WTC11 (cell line): ENCODE measurements around the gene DNAH8. TPM values are rescaled to one million over a fixed set of nuclear protein-coding genes. Genes with fewer than 3 reads are reported as not detected.

Source experiments
- ATAC-seq: fragments of 200-7000 bp; cut with Tn5 transposase; 2 replicates; pipeline ENCODE4 v1.10.0; 2021; ENCODE audit warnings: mild to moderate bottlenecking, moderate library complexity
- CTCF ChIA-PET: fragments of 300-600 bp; sonication (Branson Sonifier 250); formaldehyde crosslinking; loops from one replicate; lab custom pipeline; 2021; ENCODE audit warnings: antibody characterized with exemption; lab: Charles Lee
- POLR2A ChIA-PET: fragments of 350-600 bp; sonication (Branson Sonifier 250); formaldehyde crosslinking; loops from one replicate; lab custom pipeline; 2021; ENCODE audit warnings: antibody characterized with exemption; lab: Charles Lee
- DNase-seq: peaks from one replicate; pipeline ENCODE4 v3.0.0; 2021; ENCODE audit warnings: low spot score
- H3K27ac Mint-ChIP-seq: 2 replicates; pipeline ENCODE4 v1.8.0; 2021; ENCODE audit warnings: mixed read lengths
- H3K27me3 Mint-ChIP-seq: 2 replicates; pipeline ENCODE4 v1.8.0; 2021; ENCODE audit warnings: low read depth, mild to moderate bottlenecking, moderate library complexity, mixed read lengths
- H3K36me3 Mint-ChIP-seq: 2 replicates; pipeline ENCODE4 v1.8.0; 2021; ENCODE audit warnings: mixed read lengths
- H3K4me1 Mint-ChIP-seq: 2 replicates; pipeline ENCODE4 v1.8.0; 2022; ENCODE audit warnings: mixed read lengths
- H3K4me3 Mint-ChIP-seq: 2 replicates; pipeline ENCODE4 v1.8.0; 2021; ENCODE audit warnings: mild to moderate bottlenecking, moderate library complexity, mixed read lengths
- H3K9me3 Mint-ChIP-seq: 2 replicates; pipeline ENCODE4 v1.8.0; 2021; ENCODE audit warnings: mixed read lengths
- ATF1 ChIP-seq: sonication (generic); formaldehyde crosslinking; IDR thresholded peaks from 2 replicates; pipeline ENCODE4 v1.8.1; 2023; ENCODE audit warnings: mild to moderate bottlenecking, moderate library complexity, missing genetic modification reagents
- CDX4 ChIP-seq: fragments of 250-450 bp; sonication (Bioruptor Pico); IDR thresholded peaks from 2 replicates; pipeline ENCODE4 v1.9.0; 2021; ENCODE audit warnings: moderate library complexity, mild to moderate bottlenecking, inconsistent platforms, borderline replicate concordance
- E2F4 ChIP-seq: sonication (generic); formaldehyde crosslinking; IDR thresholded peaks from 2 replicates; pipeline ENCODE4 v1.8.1; 2022; ENCODE audit warnings: low read depth, mild to moderate bottlenecking, moderate library complexity, missing genetic modification reagents, borderline replicate concordance
- E2F5 ChIP-seq: sonication (generic); formaldehyde crosslinking; IDR thresholded peaks from 2 replicates; pipeline ENCODE4 v1.8.1; 2022; ENCODE audit warnings: mild to moderate bottlenecking, moderate library complexity, missing genetic modification reagents
- EMX1 ChIP-seq: fragments of 250-450 bp; sonication (Bioruptor Pico); IDR thresholded peaks from 2 replicates; pipeline ENCODE4 v1.8.0; 2021; ENCODE audit warnings: mild to moderate bottlenecking
- FOXP1 ChIP-seq: sonication (generic); formaldehyde crosslinking; IDR thresholded peaks from 2 replicates; pipeline ENCODE4 v1.8.0; 2022; ENCODE audit warnings: missing genetic modification reagents, mild to moderate bottlenecking, moderate library complexity, borderline replicate concordance
- FOXP4 ChIP-seq: sonication (generic); formaldehyde crosslinking; IDR thresholded peaks from 2 replicates; pipeline ENCODE4 v1.8.0; 2022; ENCODE audit warnings: mild to moderate bottlenecking, missing genetic modification reagents
- GABPB1 ChIP-seq: sonication (generic); formaldehyde crosslinking; IDR thresholded peaks from 2 replicates; pipeline ENCODE4 v1.8.1; 2023; ENCODE audit warnings: mild to moderate bottlenecking, missing genetic modification reagents
- GRHL2 ChIP-seq: fragments of 250-450 bp; sonication (Bioruptor Pico); IDR thresholded peaks from 2 replicates; pipeline ENCODE4 v1.8.0; 2022; ENCODE audit warnings: mild to moderate bottlenecking, moderate library complexity; ENCODE audit not compliant: insufficient replicate concordance, severe bottlenecking
- GTF2I ChIP-seq: fragments of 250-450 bp; sonication (Bioruptor Pico); conservative IDR thresholded peaks from 2 replicates; pipeline ENCODE4 v1.4.0; 2021; ENCODE audit warnings: mild to moderate bottlenecking
- MLX ChIP-seq: sonication (generic); formaldehyde crosslinking; IDR thresholded peaks from 2 replicates; pipeline ENCODE4 v1.8.1; 2023; ENCODE audit warnings: mild to moderate bottlenecking, missing genetic modification reagents, moderate library complexity
- NR1H2 ChIP-seq: sonication (generic); formaldehyde crosslinking; IDR thresholded peaks from 2 replicates; pipeline ENCODE4 v1.9.0; 2021; ENCODE audit warnings: mild to moderate bottlenecking, moderate library complexity, missing genetic modification reagents
- PREB ChIP-seq: sonication (generic); formaldehyde crosslinking; IDR thresholded peaks from 2 replicates; pipeline ENCODE4 v1.8.1; 2022; ENCODE audit warnings: mild to moderate bottlenecking, missing genetic modification reagents, moderate library complexity, borderline replicate concordance
- PRRX2 ChIP-seq: fragments of 250-450 bp; sonication (Bioruptor Pico); IDR thresholded peaks from 2 replicates; pipeline ENCODE4 v1.8.0; 2021; ENCODE audit warnings: mild to moderate bottlenecking
- ZMAT4 ChIP-seq: fragments of 250-450 bp; sonication (Bioruptor Pico); IDR thresholded peaks from 2 replicates; pipeline ENCODE4 v1.9.0; 2021; ENCODE audit warnings: mild to moderate bottlenecking
- ZNF263 ChIP-seq: sonication (generic); formaldehyde crosslinking; IDR thresholded peaks from 2 replicates; pipeline ENCODE4 v1.8.1; 2022; ENCODE audit warnings: low read depth, mild to moderate bottlenecking, moderate library complexity, missing genetic modification reagents
- ZNF281 ChIP-seq: sonication (generic); formaldehyde crosslinking; IDR thresholded peaks from 2 replicates; pipeline ENCODE4 v1.8.0; 2023; ENCODE audit warnings: mild to moderate bottlenecking, missing genetic modification reagents
- ZNF425 ChIP-seq: fragments of 250-450 bp; sonication (Bioruptor Pico); conservative IDR thresholded peaks from 2 replicates; pipeline ENCODE4 v1.9.0; 2021; ENCODE audit warnings: mild to moderate bottlenecking
- total RNA-seq: library from RNA; stranded (reverse); gene quantifications from 3 replicates; pipeline ENCODE4 v1.2.3, GENCODE V29; 2021

The DNAH8 gene
- total RNA-seq, 1 experiment from 2014 or later = 0.02 TPM

GRCh38 chr6:38762848-38763247, 47.7 kb downstream of the DNAH8 start:
- no peak for TF ChIP-seq ATF1 (CRISPR knock-in tag)
- TF ChIP-seq FOXP4 = no peak
- no peak for TF ChIP-seq ZMAT4 (CRISPR knock-in tag)
- no peak for TF ChIP-seq ZNF281 (CRISPR knock-in tag)
- TF ChIP-seq EMX1 (CRISPR knock-in tag) = no peak
- no peak for TF ChIP-seq FOXP1 (CRISPR knock-in tag)
- no peak for TF ChIP-seq ZNF425 (CRISPR knock-in tag)
- TF ChIP-seq CDX4 (CRISPR knock-in tag) = no peak
- TF ChIP-seq GRHL2 = no peak
- TF ChIP-seq NR1H2 (CRISPR knock-in tag) = no peak
- TF ChIP-seq ZNF263 = no peak
- no peak for TF ChIP-seq PRRX2 (CRISPR knock-in tag)
- no peak for TF ChIP-seq GABPB1
- TF ChIP-seq MLX (CRISPR knock-in tag) = no peak
- no peak for TF ChIP-seq GTF2I (CRISPR knock-in tag)
- TF ChIP-seq PREB = no peak
- Mint-ChIP-seq H3K9me3 (peaks cover 16% of the 10 kb centered on the region), H3K4me3 (no peak overlapping the region), H3K4me1 (peaks cover 6% of the 10 kb centered on the region), H3K27me3 (no peaks in the 10 kb centered on the region; the same call in 1 of the 2 replicates), H3K36me3 (peaks cover 4% of the 10 kb centered on the region), H3K27ac (no peak overlapping the region)
- ChIA-PET CTCF (interaction anchor here (2.0 kb wide), 1 partner anchor 11 kb away, joined by 10 read pairs; no protein-coding TSS in a partner anchor), POLR2A (no interaction called here)
- no peak for DNase-seq
- ATAC-seq = no peak

- H3K4me1 Mint-ChIP-seq = peaks cover 15% of the 10 kb centered on the region
- no peak for DNase-seq
- ChIA-PET CTCF (no interaction called here), POLR2A (no interaction called here)
- no peak overlapping the region for H3K4me3 Mint-ChIP-seq
- H3K27me3 Mint-ChIP-seq = no peaks in the 10 kb centered on the region; the same call in 1 of the 2 replicates
- H3K9me3 Mint-ChIP-seq = no peaks in the 10 kb centered on the region; the same call in 1 of the 2 replicates
- no peak for ATAC-seq
- no peaks in the 10 kb centered on the region for H3K36me3 Mint-ChIP-seq
- no peak overlapping the region for H3K27ac Mint-ChIP-seq
- TF ChIP-seq E2F4 (CRISPR knock-in tag) (no peak), GABPB1 (no peak), E2F5 (CRISPR knock-in tag) (no peak), GRHL2 (no peak)
Measured at GRCh38 chr6:38767560-38767959, 52.4 kb downstream of the DNAH8 start.
